GM23338 (cell line): Measurements from ENCODE around the gene SCGB1A1. TPM values are rescaled to one million over a fixed set of nuclear protein-coding genes. Genes with fewer than 3 reads are reported as not detected.

Experiments
- ATAC-seq: fragments of 200-7000 bp; cut with Tn5 transposase; 3 replicates; pipeline ENCODE4 v1.9.1; 2020
- DNase-seq: peaks from one replicate; pipeline ENCODE4 v3.0.0-alpha.2; 2015; ENCODE audit warnings: low spot score
- H2AFZ ChIP-seq: fragments of 200-600 bp; sonication (generic); 2 replicates; pipeline ENCODE4 v1.8.0; 2016; ENCODE audit warnings: antibody characterized with exemption, mild to moderate bottlenecking, moderate library complexity
- H3F3A ChIP-seq: fragments of 200-600 bp; sonication (generic); replicated peaks from 2 replicates; pipeline ENCODE4 v1.8.0; 2017; ENCODE audit warnings: antibody characterized with exemption, mixed run types, low read depth
- H3K27ac ChIP-seq: fragments of 200-600 bp; sonication (generic); 2 replicates; pipeline ENCODE4 v1.6.1; 2016; ENCODE audit warnings: low read depth
- H3K27me3 ChIP-seq: fragments of 200-600 bp; sonication (generic); 2 replicates; pipeline ENCODE4 v1.8.0; 2016; ENCODE audit warnings: mild to moderate bottlenecking, mixed run types, moderate library complexity; ENCODE audit not compliant: insufficient read depth
- H3K36me3 ChIP-seq: fragments of 200-600 bp; sonication (generic); 2 replicates; pipeline ENCODE4 v1.8.0; 2016; ENCODE audit warnings: mild to moderate bottlenecking; ENCODE audit not compliant: insufficient read depth
- H3K4me1 ChIP-seq: fragments of 200-600 bp; sonication (generic); 2 replicates; pipeline ENCODE4 v1.8.0; 2016; ENCODE audit warnings: mild to moderate bottlenecking, moderate library complexity; ENCODE audit not compliant: insufficient read depth
- H3K4me2 ChIP-seq: fragments of 200-600 bp; sonication (generic); 2 replicates; pipeline ENCODE4 v1.7.1; 2017; ENCODE audit warnings: mixed run types
- H3K4me3 ChIP-seq: fragments of 200-600 bp; sonication (generic); 2 replicates; pipeline ENCODE4 v1.6.1; 2016; ENCODE audit warnings: mixed run types
- H3K79me2 ChIP-seq: fragments of 200-600 bp; sonication (generic); replicated peaks from 2 replicates; pipeline ENCODE4 v1.8.0; 2017; ENCODE audit warnings: mild to moderate bottlenecking; ENCODE audit not compliant: insufficient read depth
- H3K9me2 ChIP-seq: fragments of 200-600 bp; sonication (generic); 2 replicates; pipeline ENCODE4 v1.8.0; 2017; ENCODE audit not compliant: insufficient read depth
- H4K20me1 ChIP-seq: fragments of 200-600 bp; sonication (generic); replicated peaks from 2 replicates; pipeline ENCODE4 v1.8.0; 2017; ENCODE audit warnings: mild to moderate bottlenecking; ENCODE audit not compliant: insufficient read depth
- H3K27ac Mint-ChIP-seq: 2 replicates; pipeline ENCODE4 v1.8.0; 2020; ENCODE audit warnings: inconsistent platforms, mild to moderate bottlenecking, moderate library complexity, mixed read lengths
- H3K27me3 Mint-ChIP-seq: 3 replicates; pipeline ENCODE4 v1.8.0; 2022; ENCODE audit warnings: low read depth, mild to moderate bottlenecking, moderate library complexity, mixed read lengths, inconsistent platforms; ENCODE audit not compliant: insufficient read depth, poor library complexity
- H3K36me3 Mint-ChIP-seq: 3 replicates; pipeline ENCODE4 v1.8.0; 2021; ENCODE audit warnings: low read depth, mild to moderate bottlenecking, inconsistent platforms, moderate library complexity, mixed read lengths
- H3K4me1 Mint-ChIP-seq: 3 replicates; pipeline ENCODE4 v1.8.0; 2020; ENCODE audit warnings: mild to moderate bottlenecking, inconsistent platforms, mixed read lengths
- H3K4me3 Mint-ChIP-seq: 3 replicates; pipeline ENCODE4 v1.8.0; 2021; ENCODE audit warnings: moderate library complexity, mild to moderate bottlenecking, inconsistent platforms, mixed read lengths
- H3K9me3 Mint-ChIP-seq: 3 replicates; pipeline ENCODE4 v1.8.0; 2020; ENCODE audit warnings: moderate library complexity, mild to moderate bottlenecking, inconsistent platforms, mixed read lengths
- EZH2 ChIP-seq: fragments of 200-600 bp; sonication (generic); IDR thresholded peaks from one replicate; pipeline ENCODE4 v1.8.0; 2017; ENCODE audit warnings: antibody characterized with exemption, mild to moderate bottlenecking, low read depth; ENCODE audit not compliant: unreplicated experiment
- EZH2phosphoT487 ChIP-seq: fragments of 200-600 bp; sonication (generic); IDR thresholded peaks from one replicate; pipeline ENCODE4 v1.8.1; 2018; ENCODE audit warnings: antibody characterized with exemption; ENCODE audit not compliant: unreplicated experiment
- JUNB ChIP-seq: IDR thresholded peaks from one replicate; pipeline ENCODE4 v1.6.1; 2016; ENCODE audit warnings: antibody characterized with exemption; ENCODE audit not compliant: unreplicated experiment
- NANOG ChIP-seq: IDR thresholded peaks from 2 replicates; pipeline ENCODE4 v1.6.1; 2016; ENCODE audit warnings: antibody characterized with exemption, borderline replicate concordance
- STAT1 ChIP-seq: IDR thresholded peaks from one replicate; pipeline ENCODE4 v1.6.1; 2016; ENCODE audit warnings: antibody characterized with exemption; ENCODE audit not compliant: unreplicated experiment
- ZNF114 ChIP-seq: fragments of 250-450 bp; sonication (Bioruptor Pico); IDR thresholded peaks from 2 replicates; pipeline ENCODE4 v1.5.0; 2020; ENCODE audit warnings: mild to moderate bottlenecking, moderate library complexity
- ZNF331 ChIP-seq: fragments of 250-450 bp; sonication (Bioruptor Pico); IDR thresholded peaks from 2 replicates; pipeline ENCODE4 v1.5.0; 2020; ENCODE audit warnings: low read depth, mild to moderate bottlenecking, moderate library complexity
- polyA plus RNA-seq: library from polyadenylated mRNA; unstranded; fragments of >200 nt; fragmentation: Nextera tagmentation; extraction: Ambion mirVana; gene quantifications from 2 replicates; pipeline ENCODE4 v1.2.1, GENCODE V29; 2016
- total RNA-seq: library from RNA; depleted of rRNA; stranded (reverse); fragments of >200 nt; shearing (Covaris generic); gene quantifications from 2 replicates; pipeline ENCODE4 v1.2.3, GENCODE V29; 2014
- TF ChIP-seq, protein P1 (sequence below): IDR thresholded peaks from 2 replicates; pipeline ENCODE4 v1.6.1; 2016; ENCODE audit warnings: antibody characterized with exemption
- TF ChIP-seq, protein P2 (sequence below): fragments of 250-450 bp; sonication (Bioruptor Pico); IDR thresholded peaks from 2 replicates; pipeline ENCODE4 v1.5.0; 2020; ENCODE audit warnings: mild to moderate bottlenecking, moderate library complexity
- TF ChIP-seq, protein P3 (sequence below): IDR thresholded peaks from one replicate; pipeline ENCODE4 v1.6.1; 2018; ENCODE audit warnings: antibody characterized with exemption; ENCODE audit not compliant: unreplicated experiment

SCGB1A1 gene
- total and polyA plus RNA-seq, 2 experiments from 2014 or later = not detected

DNA sequence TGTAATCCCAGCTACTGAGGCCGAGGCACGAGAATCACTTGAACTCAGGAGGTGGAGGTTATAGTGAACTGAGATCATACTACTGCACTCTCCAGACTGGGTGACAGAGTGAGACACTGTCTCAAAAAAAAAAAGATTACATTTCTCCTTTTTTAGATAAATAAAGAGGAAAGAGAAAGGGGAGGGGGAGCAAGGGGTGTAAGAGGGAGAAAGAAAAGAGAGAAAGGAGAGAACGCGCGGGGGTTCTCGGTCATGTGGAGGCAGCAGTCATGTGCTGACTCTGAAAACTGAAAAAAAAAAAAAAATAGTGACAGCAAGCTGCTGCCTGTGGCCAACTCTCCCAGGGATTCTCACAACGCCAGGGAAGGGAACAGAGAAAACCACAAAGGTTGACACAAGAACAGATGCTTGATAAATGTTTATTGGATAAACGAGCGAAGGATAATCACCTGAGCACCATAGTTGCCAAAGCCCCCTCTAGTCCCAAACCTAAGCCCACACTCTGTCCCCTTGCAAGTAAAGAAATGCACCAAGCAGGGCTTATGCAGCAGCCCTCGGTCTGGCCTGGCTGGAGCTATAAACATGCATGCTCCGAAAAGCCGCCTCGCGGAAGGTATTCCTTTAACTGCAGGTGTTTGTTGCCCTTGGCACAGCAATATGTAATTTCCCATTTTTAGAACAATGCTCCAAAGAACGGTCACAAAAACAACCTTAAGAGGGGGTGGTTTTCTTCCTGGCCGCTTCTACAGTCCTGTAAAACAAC, 14.5 kb downstream of the SCGB1A1 start:
- DNase-seq (no peak), ATAC-seq (no peak)
- Histone ChIP-seq H3K4me1 (no peaks in the 10 kb centered on the region), H3K27ac (no peak overlapping the region), H3K36me3 (no peaks in the 10 kb centered on the region), H3K79me2 (no peaks in the 10 kb centered on the region), H3K4me3 (no peak overlapping the region), H2AFZ (0 out of 2 replicates have a peak overlapping the region, but pooled peaks have one; percentile 32), H4K20me1 (no peaks in the 10 kb centered on the region), H3K9me2 (no peaks in the 10 kb centered on the region), H3K4me2 (no peak overlapping the region), H3K27me3 (no peaks in the 10 kb centered on the region), H3F3A (0 out of 2 replicates have a peak, but pooled peaks cover 4% of the 10 kb centered on the region)
- peaks cover 7% of the 10 kb centered on the region; the same call in 1 of the 3 replicates for H3K4me1 Mint-ChIP-seq
- TF ChIP-seq EZH2 (no peak), JUNB (no peak), ZNF331 (CRISPR knock-in tag) (no peak)
- TF ChIP-seq, protein P1, sequence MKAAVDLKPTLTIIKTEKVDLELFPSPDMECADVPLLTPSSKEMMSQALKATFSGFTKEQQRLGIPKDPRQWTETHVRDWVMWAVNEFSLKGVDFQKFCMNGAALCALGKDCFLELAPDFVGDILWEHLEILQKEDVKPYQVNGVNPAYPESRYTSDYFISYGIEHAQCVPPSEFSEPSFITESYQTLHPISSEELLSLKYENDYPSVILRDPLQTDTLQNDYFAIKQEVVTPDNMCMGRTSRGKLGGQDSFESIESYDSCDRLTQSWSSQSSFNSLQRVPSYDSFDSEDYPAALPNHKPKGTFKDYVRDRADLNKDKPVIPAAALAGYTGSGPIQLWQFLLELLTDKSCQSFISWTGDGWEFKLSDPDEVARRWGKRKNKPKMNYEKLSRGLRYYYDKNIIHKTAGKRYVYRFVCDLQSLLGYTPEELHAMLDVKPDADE = no peak
- H3K27ac Mint-ChIP-seq = no peak overlapping the region
- no peaks in the 10 kb centered on the region; the same call in 2 of the 3 replicates for H3K36me3 Mint-ChIP-seq
- peaks cover 3% of the 10 kb centered on the region; the same call in 1 of the 3 replicates for H3K9me3 Mint-ChIP-seq
- peaks cover 9% of the 10 kb centered on the region for H3K27me3 Mint-ChIP-seq
- H3K4me3 Mint-ChIP-seq = no peak overlapping the region

DNA sequence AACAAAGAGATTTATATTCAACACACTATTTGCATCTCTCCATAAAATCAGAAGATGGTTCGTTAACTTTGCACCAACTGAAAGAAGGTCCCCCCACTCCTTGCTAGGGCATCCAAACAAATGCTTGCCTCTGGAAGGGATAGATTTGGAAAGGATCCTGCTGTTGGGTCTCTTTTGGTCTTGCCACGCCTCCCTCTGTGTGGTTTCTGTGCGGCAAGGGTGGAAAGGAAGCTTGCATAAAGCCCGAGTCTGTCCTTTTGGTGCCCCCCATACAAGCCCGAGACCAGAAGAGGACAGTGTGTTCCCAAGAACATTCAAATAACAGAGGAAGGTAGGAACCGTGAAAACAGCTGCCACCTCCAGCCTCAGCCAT, 15.1 kb downstream of the SCGB1A1 start:
- H3K27ac Mint-ChIP-seq = peak overlapping the region; percentile 1; the same call in 1 of the 2 replicates
- Histone ChIP-seq H3K4me2 (no peak overlapping the region), H3K4me1 (no peaks in the 10 kb centered on the region), H4K20me1 (no peaks in the 10 kb centered on the region), H3K79me2 (no peaks in the 10 kb centered on the region), H3K4me3 (no peak overlapping the region), H3K36me3 (no peaks in the 10 kb centered on the region), H3F3A (0 out of 2 replicates have a peak, but pooled peaks cover 4% of the 10 kb centered on the region), H3K9me2 (no peaks in the 10 kb centered on the region), H3K27ac (no peak overlapping the region), H3K27me3 (no peaks in the 10 kb centered on the region), H2AFZ (0 out of 2 replicates have a peak overlapping the region, but pooled peaks have one; percentile 28)
- peaks cover 9% of the 10 kb centered on the region for H3K27me3 Mint-ChIP-seq
- ATAC-seq = no peak
- no peaks in the 10 kb centered on the region; the same call in 2 of the 3 replicates for H3K36me3 Mint-ChIP-seq
- H3K4me3 Mint-ChIP-seq = no peak overlapping the region
- H3K4me1 Mint-ChIP-seq = peaks cover 7% of the 10 kb centered on the region; the same call in 1 of the 3 replicates
- peaks cover 3% of the 10 kb centered on the region; the same call in 1 of the 3 replicates for H3K9me3 Mint-ChIP-seq
- no peak for DNase-seq
- TF ChIP-seq STAT1 (no peak), EZH2phosphoT487 (no peak), ZNF114 (no peak), JUNB (no peak), NANOG (no peak)
- TF ChIP-seq, protein P2, sequence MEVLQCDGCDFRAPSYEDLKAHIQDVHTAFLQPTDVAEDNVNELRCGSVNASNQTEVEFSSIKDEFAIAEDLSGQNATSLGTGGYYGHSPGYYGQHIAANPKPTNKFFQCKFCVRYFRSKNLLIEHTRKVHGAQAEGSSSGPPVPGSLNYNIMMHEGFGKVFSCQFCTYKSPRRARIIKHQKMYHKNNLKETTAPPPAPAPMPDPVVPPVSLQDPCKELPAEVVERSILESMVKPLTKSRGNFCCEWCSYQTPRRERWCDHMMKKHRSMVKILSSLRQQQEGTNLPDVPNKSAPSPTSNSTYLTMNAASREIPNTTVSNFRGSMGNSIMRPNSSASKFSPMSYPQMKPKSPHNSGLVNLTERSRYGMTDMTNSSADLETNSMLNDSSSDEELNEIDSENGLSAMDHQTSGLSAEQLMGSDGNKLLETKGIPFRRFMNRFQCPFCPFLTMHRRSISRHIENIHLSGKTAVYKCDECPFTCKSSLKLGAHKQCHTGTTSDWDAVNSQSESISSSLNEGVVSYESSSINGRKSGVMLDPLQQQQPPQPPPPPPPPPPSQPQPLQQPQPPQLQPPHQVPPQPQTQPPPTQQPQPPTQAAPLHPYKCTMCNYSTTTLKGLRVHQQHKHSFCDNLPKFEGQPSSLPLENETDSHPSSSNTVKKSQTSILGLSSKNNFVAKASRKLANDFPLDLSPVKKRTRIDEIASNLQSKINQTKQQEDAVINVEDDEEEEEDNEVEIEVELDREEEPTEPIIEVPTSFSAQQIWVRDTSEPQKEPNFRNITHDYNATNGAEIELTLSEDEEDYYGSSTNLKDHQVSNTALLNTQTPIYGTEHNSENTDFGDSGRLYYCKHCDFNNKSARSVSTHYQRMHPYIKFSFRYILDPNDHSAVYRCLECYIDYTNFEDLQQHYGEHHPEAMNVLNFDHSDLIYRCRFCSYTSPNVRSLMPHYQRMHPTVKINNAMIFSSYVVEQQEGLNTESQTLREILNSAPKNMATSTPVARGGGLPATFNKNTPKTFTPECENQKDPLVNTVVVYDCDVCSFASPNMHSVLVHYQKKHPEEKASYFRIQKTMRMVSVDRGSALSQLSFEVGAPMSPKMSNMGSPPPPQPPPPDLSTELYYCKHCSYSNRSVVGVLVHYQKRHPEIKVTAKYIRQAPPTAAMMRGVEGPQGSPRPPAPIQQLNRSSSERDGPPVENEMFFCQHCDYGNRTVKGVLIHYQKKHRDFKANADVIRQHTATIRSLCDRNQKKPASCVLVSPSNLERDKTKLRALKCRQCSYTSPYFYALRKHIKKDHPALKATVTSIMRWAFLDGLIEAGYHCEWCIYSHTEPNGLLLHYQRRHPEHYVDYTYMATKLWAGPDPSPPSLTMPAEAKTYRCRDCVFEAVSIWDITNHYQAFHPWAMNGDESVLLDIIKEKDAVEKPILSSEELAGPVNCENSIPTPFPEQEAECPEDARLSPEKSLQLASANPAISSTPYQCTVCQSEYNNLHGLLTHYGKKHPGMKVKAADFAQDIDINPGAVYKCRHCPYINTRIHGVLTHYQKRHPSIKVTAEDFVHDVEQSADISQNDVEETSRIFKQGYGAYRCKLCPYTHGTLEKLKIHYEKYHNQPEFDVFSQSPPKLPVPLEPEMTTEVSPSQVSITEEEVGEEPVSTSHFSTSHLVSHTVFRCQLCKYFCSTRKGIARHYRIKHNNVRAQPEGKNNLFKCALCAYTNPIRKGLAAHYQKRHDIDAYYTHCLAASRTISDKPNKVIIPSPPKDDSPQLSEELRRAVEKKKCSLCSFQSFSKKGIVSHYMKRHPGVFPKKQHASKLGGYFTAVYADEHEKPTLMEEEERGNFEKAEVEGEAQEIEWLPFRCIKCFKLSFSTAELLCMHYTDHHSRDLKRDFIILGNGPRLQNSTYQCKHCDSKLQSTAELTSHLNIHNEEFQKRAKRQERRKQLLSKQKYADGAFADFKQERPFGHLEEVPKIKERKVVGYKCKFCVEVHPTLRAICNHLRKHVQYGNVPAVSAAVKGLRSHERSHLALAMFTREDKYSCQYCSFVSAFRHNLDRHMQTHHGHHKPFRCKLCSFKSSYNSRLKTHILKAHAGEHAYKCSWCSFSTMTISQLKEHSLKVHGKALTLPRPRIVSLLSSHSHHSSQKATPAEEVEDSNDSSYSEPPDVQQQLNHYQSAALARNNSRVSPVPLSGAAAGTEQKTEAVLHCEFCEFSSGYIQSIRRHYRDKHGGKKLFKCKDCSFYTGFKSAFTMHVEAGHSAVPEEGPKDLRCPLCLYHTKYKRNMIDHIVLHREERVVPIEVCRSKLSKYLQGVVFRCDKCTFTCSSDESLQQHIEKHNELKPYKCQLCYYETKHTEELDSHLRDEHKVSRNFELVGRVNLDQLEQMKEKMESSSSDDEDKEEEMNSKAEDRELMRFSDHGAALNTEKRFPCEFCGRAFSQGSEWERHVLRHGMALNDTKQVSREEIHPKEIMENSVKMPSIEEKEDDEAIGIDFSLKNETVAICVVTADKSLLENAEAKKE (CRISPR knock-in tag) = no peak
- TF ChIP-seq, protein P3, sequence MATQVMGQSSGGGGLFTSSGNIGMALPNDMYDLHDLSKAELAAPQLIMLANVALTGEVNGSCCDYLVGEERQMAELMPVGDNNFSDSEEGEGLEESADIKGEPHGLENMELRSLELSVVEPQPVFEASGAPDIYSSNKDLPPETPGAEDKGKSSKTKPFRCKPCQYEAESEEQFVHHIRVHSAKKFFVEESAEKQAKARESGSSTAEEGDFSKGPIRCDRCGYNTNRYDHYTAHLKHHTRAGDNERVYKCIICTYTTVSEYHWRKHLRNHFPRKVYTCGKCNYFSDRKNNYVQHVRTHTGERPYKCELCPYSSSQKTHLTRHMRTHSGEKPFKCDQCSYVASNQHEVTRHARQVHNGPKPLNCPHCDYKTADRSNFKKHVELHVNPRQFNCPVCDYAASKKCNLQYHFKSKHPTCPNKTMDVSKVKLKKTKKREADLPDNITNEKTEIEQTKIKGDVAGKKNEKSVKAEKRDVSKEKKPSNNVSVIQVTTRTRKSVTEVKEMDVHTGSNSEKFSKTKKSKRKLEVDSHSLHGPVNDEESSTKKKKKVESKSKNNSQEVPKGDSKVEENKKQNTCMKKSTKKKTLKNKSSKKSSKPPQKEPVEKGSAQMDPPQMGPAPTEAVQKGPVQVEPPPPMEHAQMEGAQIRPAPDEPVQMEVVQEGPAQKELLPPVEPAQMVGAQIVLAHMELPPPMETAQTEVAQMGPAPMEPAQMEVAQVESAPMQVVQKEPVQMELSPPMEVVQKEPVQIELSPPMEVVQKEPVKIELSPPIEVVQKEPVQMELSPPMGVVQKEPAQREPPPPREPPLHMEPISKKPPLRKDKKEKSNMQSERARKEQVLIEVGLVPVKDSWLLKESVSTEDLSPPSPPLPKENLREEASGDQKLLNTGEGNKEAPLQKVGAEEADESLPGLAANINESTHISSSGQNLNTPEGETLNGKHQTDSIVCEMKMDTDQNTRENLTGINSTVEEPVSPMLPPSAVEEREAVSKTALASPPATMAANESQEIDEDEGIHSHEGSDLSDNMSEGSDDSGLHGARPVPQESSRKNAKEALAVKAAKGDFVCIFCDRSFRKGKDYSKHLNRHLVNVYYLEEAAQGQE = no peak
